ENCODE results near the gene RABGGTB.

- TF ChIP-seq TP53 (CRISPR knock-in tag; IDR thresholded peaks at IDR 0.05) (no peak), MAX (CRISPR knock-in tag; IDR thresholded peaks at IDR 0.05) (no peak), TCF7 (CRISPR knock-in tag; IDR thresholded peaks at IDR 0.05; ENCODE audit: low read depth) (no peak), HMGXB4 (CRISPR knock-in tag; IDR thresholded peaks at IDR 0.05) (no peak), NR2C2 (CRISPR knock-in tag; IDR thresholded peaks at IDR 0.05) (no peak), AFF4 (CRISPR knock-in tag; IDR thresholded peaks at IDR 0.05; ENCODE audit: borderline replicate concordance) (no peak), ZNF423 (CRISPR knock-in tag; IDR thresholded peaks at IDR 0.05) (no peak), MLX (CRISPR knock-in tag; IDR thresholded peaks at IDR 0.05) (no peak), SMAD3 (CRISPR knock-in tag; IDR thresholded peaks at IDR 0.05; ENCODE audit: borderline replicate concordance) (no peak), ATF1 (CRISPR knock-in tag; IDR thresholded peaks at IDR 0.05) (no peak)
- TF ChIP-seq, protein P1, sequence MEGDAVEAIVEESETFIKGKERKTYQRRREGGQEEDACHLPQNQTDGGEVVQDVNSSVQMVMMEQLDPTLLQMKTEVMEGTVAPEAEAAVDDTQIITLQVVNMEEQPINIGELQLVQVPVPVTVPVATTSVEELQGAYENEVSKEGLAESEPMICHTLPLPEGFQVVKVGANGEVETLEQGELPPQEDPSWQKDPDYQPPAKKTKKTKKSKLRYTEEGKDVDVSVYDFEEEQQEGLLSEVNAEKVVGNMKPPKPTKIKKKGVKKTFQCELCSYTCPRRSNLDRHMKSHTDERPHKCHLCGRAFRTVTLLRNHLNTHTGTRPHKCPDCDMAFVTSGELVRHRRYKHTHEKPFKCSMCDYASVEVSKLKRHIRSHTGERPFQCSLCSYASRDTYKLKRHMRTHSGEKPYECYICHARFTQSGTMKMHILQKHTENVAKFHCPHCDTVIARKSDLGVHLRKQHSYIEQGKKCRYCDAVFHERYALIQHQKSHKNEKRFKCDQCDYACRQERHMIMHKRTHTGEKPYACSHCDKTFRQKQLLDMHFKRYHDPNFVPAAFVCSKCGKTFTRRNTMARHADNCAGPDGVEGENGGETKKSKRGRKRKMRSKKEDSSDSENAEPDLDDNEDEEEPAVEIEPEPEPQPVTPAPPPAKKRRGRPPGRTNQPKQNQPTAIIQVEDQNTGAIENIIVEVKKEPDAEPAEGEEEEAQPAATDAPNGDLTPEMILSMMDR (IDR thresholded peaks at IDR 0.05) = no peak
Measured at GRCh38 chr1:75792091-75792490, 6.0 kb downstream of the RABGGTB start.

Data from WTC11 (cell line).